GM23338 (cell line): Measurements from ENCODE around the gene CDC23. TPM values are rescaled to one million over a fixed set of nuclear protein-coding genes. Genes with fewer than 3 reads are reported as not detected.

ENCODE experiments used
- ATAC-seq: fragments of 200-7000 bp; cut with Tn5 transposase; 3 replicates; pipeline ENCODE4 v1.9.1; 2020
- DNase-seq: peaks from one replicate; pipeline ENCODE4 v3.0.0-alpha.2; 2015; ENCODE audit warnings: low spot score
- H2AFZ ChIP-seq: fragments of 200-600 bp; sonication (generic); 2 replicates; pipeline ENCODE4 v1.8.0; 2016; ENCODE audit warnings: antibody characterized with exemption, mild to moderate bottlenecking, moderate library complexity
- H3F3A ChIP-seq: fragments of 200-600 bp; sonication (generic); replicated peaks from 2 replicates; pipeline ENCODE4 v1.8.0; 2017; ENCODE audit warnings: antibody characterized with exemption, mixed run types, low read depth
- H3K27ac ChIP-seq: fragments of 200-600 bp; sonication (generic); 2 replicates; pipeline ENCODE4 v1.6.1; 2016; ENCODE audit warnings: low read depth
- H3K27me3 ChIP-seq: fragments of 200-600 bp; sonication (generic); 2 replicates; pipeline ENCODE4 v1.8.0; 2016; ENCODE audit warnings: mild to moderate bottlenecking, mixed run types, moderate library complexity; ENCODE audit not compliant: insufficient read depth
- H3K36me3 ChIP-seq: fragments of 200-600 bp; sonication (generic); 2 replicates; pipeline ENCODE4 v1.8.0; 2016; ENCODE audit warnings: mild to moderate bottlenecking; ENCODE audit not compliant: insufficient read depth
- H3K4me1 ChIP-seq: fragments of 200-600 bp; sonication (generic); 2 replicates; pipeline ENCODE4 v1.8.0; 2016; ENCODE audit warnings: mild to moderate bottlenecking, moderate library complexity; ENCODE audit not compliant: insufficient read depth
- H3K4me2 ChIP-seq: fragments of 200-600 bp; sonication (generic); 2 replicates; pipeline ENCODE4 v1.7.1; 2017; ENCODE audit warnings: mixed run types
- H3K4me3 ChIP-seq: fragments of 200-600 bp; sonication (generic); 2 replicates; pipeline ENCODE4 v1.6.1; 2016; ENCODE audit warnings: mixed run types
- H3K79me2 ChIP-seq: fragments of 200-600 bp; sonication (generic); replicated peaks from 2 replicates; pipeline ENCODE4 v1.8.0; 2017; ENCODE audit warnings: mild to moderate bottlenecking; ENCODE audit not compliant: insufficient read depth
- H3K9me2 ChIP-seq: fragments of 200-600 bp; sonication (generic); 2 replicates; pipeline ENCODE4 v1.8.0; 2017; ENCODE audit not compliant: insufficient read depth
- H4K20me1 ChIP-seq: fragments of 200-600 bp; sonication (generic); replicated peaks from 2 replicates; pipeline ENCODE4 v1.8.0; 2017; ENCODE audit warnings: mild to moderate bottlenecking; ENCODE audit not compliant: insufficient read depth
- H3K27ac Mint-ChIP-seq: 2 replicates; pipeline ENCODE4 v1.8.0; 2020; ENCODE audit warnings: inconsistent platforms, mild to moderate bottlenecking, moderate library complexity, mixed read lengths
- H3K27me3 Mint-ChIP-seq: 3 replicates; pipeline ENCODE4 v1.8.0; 2022; ENCODE audit warnings: low read depth, mild to moderate bottlenecking, moderate library complexity, mixed read lengths, inconsistent platforms; ENCODE audit not compliant: insufficient read depth, poor library complexity
- H3K36me3 Mint-ChIP-seq: 3 replicates; pipeline ENCODE4 v1.8.0; 2021; ENCODE audit warnings: low read depth, mild to moderate bottlenecking, inconsistent platforms, moderate library complexity, mixed read lengths
- H3K4me1 Mint-ChIP-seq: 3 replicates; pipeline ENCODE4 v1.8.0; 2020; ENCODE audit warnings: mild to moderate bottlenecking, inconsistent platforms, mixed read lengths
- H3K4me3 Mint-ChIP-seq: 3 replicates; pipeline ENCODE4 v1.8.0; 2021; ENCODE audit warnings: moderate library complexity, mild to moderate bottlenecking, inconsistent platforms, mixed read lengths
- H3K9me3 Mint-ChIP-seq: 3 replicates; pipeline ENCODE4 v1.8.0; 2020; ENCODE audit warnings: moderate library complexity, mild to moderate bottlenecking, inconsistent platforms, mixed read lengths
- EZH2 ChIP-seq: fragments of 200-600 bp; sonication (generic); IDR thresholded peaks from one replicate; pipeline ENCODE4 v1.8.0; 2017; ENCODE audit warnings: antibody characterized with exemption, mild to moderate bottlenecking, low read depth; ENCODE audit not compliant: unreplicated experiment
- EZH2phosphoT487 ChIP-seq: fragments of 200-600 bp; sonication (generic); IDR thresholded peaks from one replicate; pipeline ENCODE4 v1.8.1; 2018; ENCODE audit warnings: antibody characterized with exemption; ENCODE audit not compliant: unreplicated experiment
- JUNB ChIP-seq: IDR thresholded peaks from one replicate; pipeline ENCODE4 v1.6.1; 2016; ENCODE audit warnings: antibody characterized with exemption; ENCODE audit not compliant: unreplicated experiment
- NANOG ChIP-seq: IDR thresholded peaks from 2 replicates; pipeline ENCODE4 v1.6.1; 2016; ENCODE audit warnings: antibody characterized with exemption, borderline replicate concordance
- POLR2AphosphoS5 ChIP-seq: IDR thresholded peaks from 2 replicates; pipeline ENCODE4 v1.6.1; 2016; ENCODE audit warnings: antibody characterized with exemption, low read depth
- STAT1 ChIP-seq: IDR thresholded peaks from one replicate; pipeline ENCODE4 v1.6.1; 2016; ENCODE audit warnings: antibody characterized with exemption; ENCODE audit not compliant: unreplicated experiment
- ZNF114 ChIP-seq: fragments of 250-450 bp; sonication (Bioruptor Pico); IDR thresholded peaks from 2 replicates; pipeline ENCODE4 v1.5.0; 2020; ENCODE audit warnings: mild to moderate bottlenecking, moderate library complexity
- ZNF331 ChIP-seq: fragments of 250-450 bp; sonication (Bioruptor Pico); IDR thresholded peaks from 2 replicates; pipeline ENCODE4 v1.5.0; 2020; ENCODE audit warnings: low read depth, mild to moderate bottlenecking, moderate library complexity
- ZNF462 ChIP-seq: fragments of 250-450 bp; sonication (Bioruptor Pico); IDR thresholded peaks from 2 replicates; pipeline ENCODE4 v1.5.0; 2020; ENCODE audit warnings: mild to moderate bottlenecking, moderate library complexity
- polyA plus RNA-seq: library from polyadenylated mRNA; unstranded; fragments of >200 nt; fragmentation: Nextera tagmentation; extraction: Ambion mirVana; gene quantifications from 2 replicates; pipeline ENCODE4 v1.2.1, GENCODE V29; 2016
- total RNA-seq: library from RNA; depleted of rRNA; stranded (reverse); fragments of >200 nt; shearing (Covaris generic); gene quantifications from 2 replicates; pipeline ENCODE4 v1.2.3, GENCODE V29; 2014
- TF ChIP-seq, protein P1 (sequence below): IDR thresholded peaks from 2 replicates; pipeline ENCODE4 v1.6.1; 2016; ENCODE audit warnings: antibody characterized with exemption
- TF ChIP-seq, protein P2 (sequence below): IDR thresholded peaks from one replicate; pipeline ENCODE4 v1.6.1; 2018; ENCODE audit warnings: antibody characterized with exemption; ENCODE audit not compliant: unreplicated experiment
- TF ChIP-seq, protein P3 (sequence below), 2 experiments: fragments of 200-600 bp in 1 of 2; sonication (generic) in 1 of 2; conservative IDR thresholded peaks; 2 replicates each; pipeline versions ENCODE4 v1.5.1 to v1.6.1; 2016 to 2017; ENCODE audit warnings: antibody characterized with exemption in 2 of 2, low read depth in 2 of 2, mild to moderate bottlenecking in 2 of 2, moderate library complexity in 1 of 2

CDC23 gene
- total and polyA plus RNA-seq, 2 experiments from 2014 or later: 28.0 to 45.9 TPM

GRCh38 chr5:138177941-138178515 is 35.1 kb downstream of the CDC23 start:
- no peaks in the 10 kb centered on the region for H3K9me2 ChIP-seq
- H3K36me3 ChIP-seq: peaks cover 44% of the 10 kb centered on the region
- 0 out of 2 replicates have a peak, but pooled peaks cover 6% of the 10 kb centered on the region for H3F3A ChIP-seq
- peaks cover 2% of the 10 kb centered on the region; the same call in 2 of the 3 replicates for H3K4me1 Mint-ChIP-seq
- TF ChIP-seq POLR2AphosphoS5 (no peak), STAT1 (no peak), ZNF114 (CRISPR knock-in tag) (no peak), JUNB (no peak), ZNF331 (CRISPR knock-in tag) (no peak), ZNF462 (CRISPR knock-in tag) (no peak), NANOG (no peak), EZH2 (no peak), EZH2phosphoT487 (no peak)
- TF ChIP-seq, protein P1, sequence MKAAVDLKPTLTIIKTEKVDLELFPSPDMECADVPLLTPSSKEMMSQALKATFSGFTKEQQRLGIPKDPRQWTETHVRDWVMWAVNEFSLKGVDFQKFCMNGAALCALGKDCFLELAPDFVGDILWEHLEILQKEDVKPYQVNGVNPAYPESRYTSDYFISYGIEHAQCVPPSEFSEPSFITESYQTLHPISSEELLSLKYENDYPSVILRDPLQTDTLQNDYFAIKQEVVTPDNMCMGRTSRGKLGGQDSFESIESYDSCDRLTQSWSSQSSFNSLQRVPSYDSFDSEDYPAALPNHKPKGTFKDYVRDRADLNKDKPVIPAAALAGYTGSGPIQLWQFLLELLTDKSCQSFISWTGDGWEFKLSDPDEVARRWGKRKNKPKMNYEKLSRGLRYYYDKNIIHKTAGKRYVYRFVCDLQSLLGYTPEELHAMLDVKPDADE: no peak
- TF ChIP-seq, protein P2, sequence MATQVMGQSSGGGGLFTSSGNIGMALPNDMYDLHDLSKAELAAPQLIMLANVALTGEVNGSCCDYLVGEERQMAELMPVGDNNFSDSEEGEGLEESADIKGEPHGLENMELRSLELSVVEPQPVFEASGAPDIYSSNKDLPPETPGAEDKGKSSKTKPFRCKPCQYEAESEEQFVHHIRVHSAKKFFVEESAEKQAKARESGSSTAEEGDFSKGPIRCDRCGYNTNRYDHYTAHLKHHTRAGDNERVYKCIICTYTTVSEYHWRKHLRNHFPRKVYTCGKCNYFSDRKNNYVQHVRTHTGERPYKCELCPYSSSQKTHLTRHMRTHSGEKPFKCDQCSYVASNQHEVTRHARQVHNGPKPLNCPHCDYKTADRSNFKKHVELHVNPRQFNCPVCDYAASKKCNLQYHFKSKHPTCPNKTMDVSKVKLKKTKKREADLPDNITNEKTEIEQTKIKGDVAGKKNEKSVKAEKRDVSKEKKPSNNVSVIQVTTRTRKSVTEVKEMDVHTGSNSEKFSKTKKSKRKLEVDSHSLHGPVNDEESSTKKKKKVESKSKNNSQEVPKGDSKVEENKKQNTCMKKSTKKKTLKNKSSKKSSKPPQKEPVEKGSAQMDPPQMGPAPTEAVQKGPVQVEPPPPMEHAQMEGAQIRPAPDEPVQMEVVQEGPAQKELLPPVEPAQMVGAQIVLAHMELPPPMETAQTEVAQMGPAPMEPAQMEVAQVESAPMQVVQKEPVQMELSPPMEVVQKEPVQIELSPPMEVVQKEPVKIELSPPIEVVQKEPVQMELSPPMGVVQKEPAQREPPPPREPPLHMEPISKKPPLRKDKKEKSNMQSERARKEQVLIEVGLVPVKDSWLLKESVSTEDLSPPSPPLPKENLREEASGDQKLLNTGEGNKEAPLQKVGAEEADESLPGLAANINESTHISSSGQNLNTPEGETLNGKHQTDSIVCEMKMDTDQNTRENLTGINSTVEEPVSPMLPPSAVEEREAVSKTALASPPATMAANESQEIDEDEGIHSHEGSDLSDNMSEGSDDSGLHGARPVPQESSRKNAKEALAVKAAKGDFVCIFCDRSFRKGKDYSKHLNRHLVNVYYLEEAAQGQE: no peak
- TF ChIP-seq, protein P3, sequence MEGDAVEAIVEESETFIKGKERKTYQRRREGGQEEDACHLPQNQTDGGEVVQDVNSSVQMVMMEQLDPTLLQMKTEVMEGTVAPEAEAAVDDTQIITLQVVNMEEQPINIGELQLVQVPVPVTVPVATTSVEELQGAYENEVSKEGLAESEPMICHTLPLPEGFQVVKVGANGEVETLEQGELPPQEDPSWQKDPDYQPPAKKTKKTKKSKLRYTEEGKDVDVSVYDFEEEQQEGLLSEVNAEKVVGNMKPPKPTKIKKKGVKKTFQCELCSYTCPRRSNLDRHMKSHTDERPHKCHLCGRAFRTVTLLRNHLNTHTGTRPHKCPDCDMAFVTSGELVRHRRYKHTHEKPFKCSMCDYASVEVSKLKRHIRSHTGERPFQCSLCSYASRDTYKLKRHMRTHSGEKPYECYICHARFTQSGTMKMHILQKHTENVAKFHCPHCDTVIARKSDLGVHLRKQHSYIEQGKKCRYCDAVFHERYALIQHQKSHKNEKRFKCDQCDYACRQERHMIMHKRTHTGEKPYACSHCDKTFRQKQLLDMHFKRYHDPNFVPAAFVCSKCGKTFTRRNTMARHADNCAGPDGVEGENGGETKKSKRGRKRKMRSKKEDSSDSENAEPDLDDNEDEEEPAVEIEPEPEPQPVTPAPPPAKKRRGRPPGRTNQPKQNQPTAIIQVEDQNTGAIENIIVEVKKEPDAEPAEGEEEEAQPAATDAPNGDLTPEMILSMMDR (conservative IDR thresholded peaks at IDR 0.05; ENCODE audit: low read depth in 2 of 2): no peak
- H3K4me1 ChIP-seq: peaks cover 12% of the 10 kb centered on the region
- DNase-seq: peak; percentile 65
- no peaks in the 10 kb centered on the region; the same call in 1 of the 2 replicates for H4K20me1 ChIP-seq
- peaks cover 5% of the 10 kb centered on the region for H3K27me3 Mint-ChIP-seq
- H3K9me3 Mint-ChIP-seq: no peaks in the 10 kb centered on the region
- H3K4me3 ChIP-seq: peak overlapping the region; percentile 73
- no peak overlapping the region for H3K27ac Mint-ChIP-seq
- peak overlapping the region; percentile 86 for H3K4me2 ChIP-seq
- H3K4me3 Mint-ChIP-seq: no peak overlapping the region
- H3K27me3 ChIP-seq: no peaks in the 10 kb centered on the region
- H3K79me2 ChIP-seq: peaks cover 56% of the 10 kb centered on the region
- H3K27ac ChIP-seq: peak overlapping the region; percentile 83
- peaks cover 58% of the 10 kb centered on the region for H3K36me3 Mint-ChIP-seq
- peak overlapping the region; percentile 58; the same call in 1 of the 2 replicates for H2AFZ ChIP-seq
- peak; percentile 20 for ATAC-seq
